DMS 273 treated with DMSO at 0.1 percent for 48 hours (cell line): ENCODE results near the gene PDE6A.
"Not testable (repeated sequence)": the region's sequence is repeated elsewhere in the genome, so short reads cannot be mapped to it uniquely, and the experiment has no call there.

Experiments
- DNase-seq: peaks from one replicate; lab custom pipeline; 2025; lab: John Stamatoyannopoulos, UW

The PDE6A gene

DNA sequence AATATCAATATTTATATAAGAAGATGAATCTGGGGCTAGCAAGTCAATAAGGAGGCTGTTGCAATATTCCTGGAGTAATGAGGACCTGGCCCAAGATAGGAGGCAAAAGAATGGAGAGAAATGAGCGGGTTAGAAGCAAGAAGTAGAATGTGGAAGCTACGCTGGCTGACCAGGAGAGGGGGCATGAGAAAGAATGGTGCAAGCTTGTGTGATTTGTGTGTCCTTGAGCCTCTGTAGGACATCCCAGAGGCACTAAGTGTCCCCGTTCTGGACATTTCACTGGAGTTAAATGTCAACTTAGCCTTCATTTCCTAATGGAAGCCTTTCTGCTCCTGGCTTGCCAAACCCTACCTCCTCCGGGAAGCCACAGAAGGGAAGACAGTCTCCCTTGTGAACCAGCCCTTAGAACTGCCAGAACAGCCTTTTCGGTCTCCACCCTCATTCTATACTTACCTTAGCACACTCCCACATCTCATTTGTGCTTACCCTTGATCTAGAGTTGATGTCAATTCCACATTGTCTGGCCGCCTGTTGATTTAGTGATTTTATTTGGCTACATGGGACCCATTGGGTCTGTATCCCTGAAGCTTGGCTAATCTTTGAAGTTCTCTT is 6.7 kb upstream of the PDE6A start:
- DNase-seq = no peak

DNA sequence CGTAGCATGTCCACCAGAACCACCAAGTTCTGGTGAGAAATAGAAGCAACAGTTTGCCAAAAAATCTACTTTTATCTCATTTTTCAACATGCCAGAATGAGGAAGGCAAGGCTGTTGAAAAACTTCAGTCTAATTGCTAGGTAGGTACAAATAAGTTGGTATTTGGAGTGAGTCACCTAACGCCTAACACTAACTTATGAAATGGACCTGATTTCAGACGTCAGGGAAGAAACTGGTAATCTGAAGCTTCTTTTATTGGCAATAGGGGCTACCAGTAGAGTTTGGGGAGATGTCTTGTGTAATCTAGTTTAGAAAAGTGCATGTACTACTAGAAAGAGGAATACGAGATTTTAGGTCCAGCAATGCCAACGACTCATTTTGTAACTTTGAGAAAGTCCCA is 4.4 kb upstream of the PDE6A start:
- DNase-seq = no peak

DNA sequence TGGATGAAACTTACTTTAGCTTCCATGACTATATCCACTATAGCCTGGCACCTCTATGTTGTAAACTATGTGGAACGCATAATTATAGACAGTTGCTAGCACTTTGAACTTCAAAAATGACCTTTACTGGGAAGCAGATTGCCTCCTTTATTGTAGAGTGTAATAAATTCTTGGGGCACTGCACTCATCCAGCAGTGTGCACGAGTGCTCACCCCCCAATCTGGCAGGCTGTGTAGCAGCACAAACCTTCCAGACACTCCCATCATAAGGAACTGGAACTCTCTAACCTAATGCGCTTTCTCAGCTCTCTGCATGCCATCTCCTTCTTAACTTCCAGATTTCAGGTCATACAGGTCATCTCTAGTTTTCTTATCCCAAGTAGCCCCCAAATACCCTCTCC is 1.5 kb upstream of the PDE6A start:
- no peak for DNase-seq

DNA sequence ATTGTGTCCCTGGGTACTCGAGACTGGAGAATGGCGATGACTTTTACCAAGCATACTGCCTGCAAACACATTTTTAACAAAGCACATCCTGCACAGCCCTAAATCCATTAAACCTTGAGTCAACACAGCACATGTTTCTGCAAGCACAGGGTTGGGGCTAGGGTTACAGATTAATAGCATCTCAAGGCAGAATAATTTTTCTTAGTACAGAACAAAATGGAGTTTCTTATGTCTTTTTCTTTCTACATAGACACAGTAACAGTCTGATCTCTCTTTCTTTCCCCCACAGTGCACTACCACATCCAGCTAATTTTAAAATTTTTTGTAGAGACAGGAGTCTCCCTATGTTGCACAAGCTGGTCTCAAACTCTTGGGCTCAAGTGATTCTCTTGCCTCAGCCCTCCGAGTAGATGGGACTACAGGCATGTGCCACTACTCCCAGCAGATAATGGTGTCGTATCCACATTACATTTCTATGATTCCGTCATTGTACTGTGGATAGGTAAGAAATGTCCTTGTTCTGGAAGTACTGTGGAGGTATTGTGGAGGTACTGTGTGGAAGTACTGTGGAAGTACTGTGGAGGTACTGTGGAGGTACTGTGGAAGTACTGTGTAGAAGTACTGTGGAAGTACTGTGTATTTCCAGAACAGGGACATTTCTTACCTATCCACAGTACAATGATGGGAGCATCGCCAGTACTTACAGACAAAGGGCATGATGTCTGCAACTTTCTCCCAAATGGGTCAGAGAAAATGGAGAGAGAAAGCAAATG is 1.2 kb downstream of the PDE6A start:
- not testable (repeated sequence) for DNase-seq

DNA sequence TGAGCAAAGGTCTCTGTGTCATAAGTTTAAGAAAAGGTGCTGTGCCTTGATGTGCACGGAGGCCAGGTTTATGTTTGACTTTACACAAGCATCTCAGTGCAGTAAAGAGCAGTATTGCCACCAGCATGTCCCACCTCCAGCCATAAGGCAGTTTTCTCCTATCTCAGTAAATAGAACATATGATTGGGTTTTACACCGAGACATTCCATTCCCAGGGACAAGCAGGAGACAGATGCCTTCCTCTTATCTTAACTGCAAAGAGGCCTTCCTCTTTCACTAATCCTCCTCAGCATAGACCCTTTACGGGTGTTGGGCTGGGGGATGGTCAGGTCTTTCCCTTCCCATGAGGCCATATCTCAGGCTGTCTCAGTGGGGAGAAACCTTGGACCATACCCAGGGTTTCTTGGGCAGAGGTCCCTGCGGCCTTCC is 1.8 kb downstream of the PDE6A start:
- DNase-seq = not testable (repeated sequence)

DNA sequence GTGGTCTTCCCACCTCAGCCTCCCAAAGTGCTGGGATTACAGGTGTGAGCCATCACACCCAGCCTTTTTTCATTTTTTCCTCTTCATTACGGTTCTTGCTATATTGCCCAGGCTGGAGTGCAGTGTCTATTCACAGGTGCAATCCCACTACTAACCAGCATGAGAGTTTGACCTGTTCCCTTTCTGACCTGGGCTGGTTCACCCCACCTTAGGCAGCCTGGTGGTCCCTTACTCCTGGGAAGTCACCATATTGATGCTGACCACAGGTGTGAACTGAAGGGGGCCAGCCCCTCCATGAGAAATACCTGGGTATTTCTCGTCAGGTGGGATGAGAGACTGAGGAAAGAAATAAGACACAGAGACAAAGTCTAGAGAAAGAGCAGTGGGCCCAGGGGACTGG is 2.4 kb downstream of the PDE6A start:
- no peak for DNase-seq

DNA sequence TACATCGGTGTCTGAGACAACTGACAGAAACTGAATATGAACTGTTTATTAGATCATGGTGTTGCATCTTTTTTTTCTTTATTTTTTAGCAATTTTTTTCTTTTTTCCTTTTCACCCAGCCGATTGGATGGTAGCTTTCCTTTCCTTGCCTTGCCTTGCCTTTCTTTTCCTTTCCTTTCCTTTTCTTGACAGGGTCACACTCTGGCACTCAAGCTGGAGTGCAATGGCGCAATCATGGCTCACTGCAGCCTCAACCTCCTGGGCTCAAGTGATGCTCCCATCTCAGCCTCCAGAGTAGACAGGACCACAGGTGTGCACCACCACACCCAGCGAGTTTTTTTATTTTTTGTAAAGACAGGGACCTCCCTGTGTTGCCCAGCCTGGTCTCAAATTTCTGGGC is 2.8 kb downstream of the PDE6A start:
- DNase-seq = no peak

DNA sequence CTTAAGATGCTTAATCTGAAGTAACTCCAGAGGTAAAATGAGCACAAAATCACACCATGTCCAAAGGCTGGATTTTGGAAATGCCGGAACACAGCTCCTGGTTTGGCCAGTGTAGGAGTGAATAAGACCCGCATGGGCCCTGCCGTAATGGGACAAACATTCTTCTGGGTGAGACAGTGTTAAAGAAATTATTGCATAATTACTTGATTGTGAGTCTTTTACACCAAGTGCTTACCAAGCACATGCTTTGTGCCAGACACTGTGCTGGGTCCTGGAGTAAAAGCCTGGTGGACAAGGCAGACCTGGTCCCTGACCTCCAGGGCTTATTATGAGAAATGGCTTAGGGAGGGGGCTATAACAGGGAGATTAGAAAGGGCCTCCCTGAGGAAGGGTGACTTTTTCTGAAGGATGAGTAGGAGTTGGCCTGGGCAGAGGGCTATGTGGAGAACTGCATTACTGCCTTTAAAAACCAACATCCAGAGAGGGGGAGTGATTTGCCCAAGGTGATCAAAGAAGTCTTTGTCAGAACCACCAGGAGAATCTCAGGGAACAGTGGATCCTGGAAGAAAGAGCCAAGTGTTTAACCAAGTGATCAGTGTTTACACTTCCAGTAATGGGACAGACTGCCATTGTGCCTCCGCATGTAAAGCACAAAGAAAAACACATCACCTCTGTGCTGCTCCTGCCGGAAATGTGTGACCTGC is 3.5 kb downstream of the PDE6A start:
- DNase-seq = no peak

DNA sequence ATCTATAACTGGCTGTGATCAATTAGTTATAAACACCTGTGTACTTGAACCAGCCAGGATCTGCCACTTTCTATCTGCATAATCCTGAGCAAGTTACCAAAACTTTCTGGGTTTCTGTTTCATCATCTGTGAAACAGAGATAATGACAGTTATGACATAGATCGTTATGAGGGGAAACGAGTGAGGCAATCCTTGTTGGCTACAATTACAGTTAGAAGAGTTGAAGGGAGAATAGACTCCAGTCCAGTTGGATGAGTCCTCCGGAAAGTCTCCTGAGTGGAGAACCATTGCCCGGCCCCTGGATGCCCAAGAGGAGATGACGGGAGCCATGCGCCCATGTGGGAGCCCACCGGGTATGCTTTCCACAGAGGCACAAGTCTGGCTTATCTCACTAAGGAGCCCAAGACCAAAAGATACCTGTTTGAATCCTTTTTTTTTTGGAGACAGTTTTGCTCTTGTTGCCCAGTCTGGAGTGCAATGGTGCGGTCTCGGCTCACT is 4.5 kb downstream of the PDE6A start:
- no peak for DNase-seq

DNA sequence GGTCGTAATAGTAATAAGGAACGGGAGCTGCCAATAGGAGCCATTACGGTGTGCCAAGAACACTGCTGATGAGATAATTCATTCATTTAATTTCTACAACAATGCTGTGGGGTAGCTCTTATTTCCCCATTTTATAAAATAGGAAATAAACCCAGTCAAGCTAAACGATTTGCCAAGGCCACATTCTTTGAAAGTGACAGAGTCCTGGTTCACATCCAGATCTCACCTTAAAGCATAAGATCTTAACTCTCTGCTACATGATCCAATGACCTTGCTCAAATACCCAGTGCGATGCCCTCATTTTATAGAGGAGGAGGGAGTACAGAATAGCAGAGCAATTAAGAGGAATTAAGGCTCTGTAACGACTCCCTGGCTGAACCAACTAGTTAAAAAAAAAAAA is 5.0 kb downstream of the PDE6A start:
- no peak for DNase-seq

DNA sequence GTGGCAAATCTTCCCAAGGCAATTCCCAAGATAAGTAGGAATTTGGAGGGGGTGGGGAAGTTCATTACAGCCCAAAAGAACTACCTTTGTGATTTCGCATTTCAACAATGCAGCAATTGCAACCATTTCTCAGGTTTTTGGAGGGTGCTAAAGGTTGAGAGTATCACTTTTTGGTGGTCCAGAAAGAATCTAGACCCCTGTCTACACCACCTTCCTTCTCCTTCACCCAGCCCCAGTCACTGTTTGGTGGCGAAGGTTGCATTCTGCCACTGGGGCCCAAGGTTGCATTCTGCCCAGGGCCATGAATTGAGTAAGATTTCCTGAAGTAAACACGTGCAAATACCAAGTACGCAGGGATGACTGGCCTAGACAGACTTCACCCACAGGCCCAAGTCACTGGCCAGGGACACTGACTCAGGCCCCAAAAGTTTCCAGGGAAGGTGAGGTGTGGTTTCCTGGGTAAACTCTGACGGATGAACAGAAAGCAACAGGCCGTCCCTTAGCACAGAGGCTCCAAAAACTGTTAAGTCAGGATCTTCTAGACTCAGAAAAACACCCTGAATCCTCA is 5.7 kb downstream of the PDE6A start:
- no peak for DNase-seq

DNA sequence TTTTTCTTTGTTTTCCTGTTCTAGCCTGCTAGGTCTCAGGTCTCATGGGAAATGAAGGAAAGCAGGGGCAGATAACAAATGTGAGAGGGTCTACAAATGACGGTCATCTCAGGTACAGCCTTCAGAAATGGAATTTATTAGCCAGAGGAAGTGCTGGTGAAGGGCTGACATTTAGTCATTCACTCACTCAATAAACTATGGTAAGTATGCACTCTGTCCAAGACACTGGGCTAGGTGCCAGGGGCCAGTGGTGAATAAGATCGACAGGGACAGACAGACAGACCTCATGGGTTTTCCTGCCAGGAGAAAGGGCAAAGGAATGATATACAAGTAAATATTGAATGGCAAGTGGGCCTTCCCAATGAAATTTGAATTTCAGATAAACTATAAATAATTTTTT is 6.3 kb downstream of the PDE6A start:
- DNase-seq = no peak

DNA sequence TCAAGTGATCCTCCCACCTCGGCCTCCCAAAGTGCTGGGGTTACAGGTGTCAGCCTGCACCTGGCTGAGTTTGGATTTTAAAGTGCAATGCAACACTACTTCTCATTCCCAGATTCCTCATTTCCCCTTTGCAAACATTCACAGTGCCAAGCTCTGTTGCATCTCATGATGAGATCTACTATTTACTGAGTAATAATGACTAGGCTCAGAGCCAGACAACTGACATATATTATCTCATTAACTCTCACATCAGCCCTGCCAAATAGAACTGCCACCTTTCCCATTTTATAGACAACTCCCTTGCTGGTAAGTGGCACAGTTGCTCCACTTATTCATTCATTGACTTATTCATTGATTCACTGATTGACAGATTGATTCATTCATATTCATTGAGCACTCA is 7.0 kb downstream of the PDE6A start:
- DNase-seq = no peak

DNA sequence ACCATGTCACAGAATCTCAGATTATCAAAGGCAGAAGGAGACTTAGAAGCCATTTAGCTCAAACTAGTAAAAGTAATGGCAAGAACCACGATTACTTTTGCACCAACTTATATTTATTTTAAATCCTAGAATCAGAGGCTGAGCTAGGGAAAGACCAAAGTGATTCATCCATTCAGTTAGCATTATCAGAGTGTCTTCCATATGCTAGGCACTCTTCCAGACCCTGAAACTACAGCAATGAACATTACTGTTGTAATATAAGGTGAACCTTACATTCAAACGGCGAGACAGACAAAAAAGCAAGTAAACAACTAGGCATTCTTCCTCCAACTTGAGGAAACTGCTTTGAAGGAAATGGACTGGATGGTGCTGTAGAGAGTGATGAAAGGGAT is 7.9 kb downstream of the PDE6A start:
- no peak for DNase-seq

DNA sequence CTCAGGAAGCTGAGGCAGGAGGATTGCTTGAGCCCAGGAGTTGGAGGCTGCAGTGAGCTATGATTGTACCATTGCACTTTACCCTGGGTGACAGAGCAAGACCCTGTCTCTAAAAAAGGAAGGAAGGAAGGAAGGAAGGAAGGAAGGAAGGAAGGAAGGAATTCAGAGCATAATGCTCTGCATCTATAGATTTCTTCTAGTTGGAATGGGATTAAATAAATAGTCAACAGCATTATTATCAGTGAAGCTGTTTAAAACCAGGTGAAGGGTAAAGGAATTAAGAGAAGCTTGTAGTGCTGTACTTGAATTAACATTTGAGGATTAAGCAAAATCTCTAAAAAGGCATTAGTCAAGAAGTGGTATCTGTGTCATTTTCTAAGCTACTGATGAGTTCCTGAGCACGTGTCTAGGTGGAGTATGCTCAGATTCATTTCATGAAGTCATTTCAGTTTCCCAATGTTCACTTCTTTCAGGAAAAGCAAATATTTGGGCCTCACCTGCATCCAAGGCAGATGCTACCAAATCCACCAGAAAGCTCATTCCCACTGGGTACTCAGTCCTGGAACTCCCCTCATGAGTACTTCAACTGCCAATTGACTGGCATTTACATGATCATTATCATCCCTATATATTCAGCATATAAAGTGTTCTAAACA is 8.4 kb downstream of the PDE6A start:
- no peak for DNase-seq

DNA sequence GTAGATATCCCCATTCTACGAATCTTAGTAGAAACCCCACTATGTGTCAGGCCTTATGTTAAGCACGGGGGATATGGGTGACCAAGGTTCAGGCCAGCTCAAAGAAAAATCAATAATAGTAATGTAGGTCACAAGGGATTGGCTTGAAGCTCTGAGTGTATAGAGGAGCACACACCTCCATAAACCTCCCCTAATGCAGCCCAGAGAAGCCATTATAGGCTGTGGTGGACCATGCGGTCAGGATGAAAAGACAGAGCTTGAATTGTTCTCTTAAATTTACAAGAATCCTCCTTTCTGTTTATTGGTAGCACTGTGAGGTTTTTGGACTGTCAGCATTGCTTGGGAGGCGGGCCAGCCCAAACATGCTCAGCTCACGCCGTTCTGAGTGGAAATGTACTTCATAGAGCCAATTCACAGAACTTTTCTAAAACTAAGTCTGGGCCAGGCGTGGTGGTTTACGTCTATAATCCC is 9.1 kb downstream of the PDE6A start:
- no peak for DNase-seq

DNA sequence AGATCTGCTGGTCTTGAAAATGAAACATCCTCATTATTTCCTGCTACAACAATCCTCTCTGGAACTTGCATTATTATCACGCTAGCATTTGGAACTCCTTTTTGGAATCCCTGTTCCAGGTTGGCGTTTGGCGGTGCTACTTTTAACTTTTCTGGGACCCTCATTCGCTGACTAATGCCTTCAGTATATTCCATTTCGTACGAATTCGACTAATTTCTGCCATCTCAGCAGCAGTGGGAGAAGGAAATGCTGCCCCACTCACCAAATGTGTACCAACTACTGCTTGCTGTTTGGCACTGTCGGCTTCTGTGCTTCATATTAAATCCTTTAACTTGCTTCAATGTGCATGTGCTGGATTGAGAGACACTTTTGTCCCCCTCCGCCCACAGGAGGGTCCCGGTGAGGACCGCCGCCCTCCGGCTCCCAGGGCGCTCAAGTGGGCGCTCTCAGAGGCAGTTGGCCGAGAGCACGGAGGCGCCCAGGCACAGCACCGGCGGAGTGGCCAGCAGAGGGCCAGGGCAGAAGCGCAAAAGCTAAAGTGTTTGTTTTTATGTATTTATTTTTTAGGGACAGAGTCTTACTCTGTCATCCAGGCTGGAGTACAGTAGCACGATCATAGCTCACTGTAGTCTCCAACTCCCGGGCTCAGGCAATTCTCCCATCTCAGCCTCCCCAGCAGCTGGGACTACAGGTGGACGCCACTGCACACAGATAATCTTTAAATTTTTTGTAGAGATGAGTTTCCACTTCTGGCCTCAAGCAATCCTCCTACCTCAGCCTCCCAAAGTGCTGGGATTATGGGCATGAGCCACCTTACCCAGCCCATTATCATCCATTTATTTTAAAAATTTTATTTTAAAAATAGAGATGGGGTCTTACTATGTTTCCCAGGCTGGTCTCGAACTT is 11.9 kb downstream of the PDE6A start:
- DNase-seq = no peak

DNA sequence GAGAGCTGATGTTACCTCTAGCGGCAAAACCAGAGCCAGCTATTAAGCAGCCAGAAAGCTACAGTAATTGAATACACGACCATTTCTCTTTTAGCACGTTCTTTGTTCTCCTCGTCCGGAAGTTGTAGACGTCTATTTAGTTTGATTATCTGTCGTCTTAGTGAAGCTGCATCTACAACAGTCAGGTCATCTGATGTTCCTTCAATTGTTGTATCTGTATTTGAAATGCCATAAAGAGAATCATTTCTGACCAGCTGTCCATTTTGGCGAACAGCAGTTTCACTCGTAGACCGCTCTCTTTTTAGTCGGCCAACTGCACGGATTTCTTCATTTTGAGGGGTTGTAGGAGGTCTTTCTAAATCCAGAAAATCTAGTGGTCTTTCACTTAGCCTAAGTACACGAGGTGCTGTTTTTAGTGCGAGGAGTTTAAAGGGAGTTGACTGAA is 12.6 kb downstream of the PDE6A start:
- no peak for DNase-seq

DNA sequence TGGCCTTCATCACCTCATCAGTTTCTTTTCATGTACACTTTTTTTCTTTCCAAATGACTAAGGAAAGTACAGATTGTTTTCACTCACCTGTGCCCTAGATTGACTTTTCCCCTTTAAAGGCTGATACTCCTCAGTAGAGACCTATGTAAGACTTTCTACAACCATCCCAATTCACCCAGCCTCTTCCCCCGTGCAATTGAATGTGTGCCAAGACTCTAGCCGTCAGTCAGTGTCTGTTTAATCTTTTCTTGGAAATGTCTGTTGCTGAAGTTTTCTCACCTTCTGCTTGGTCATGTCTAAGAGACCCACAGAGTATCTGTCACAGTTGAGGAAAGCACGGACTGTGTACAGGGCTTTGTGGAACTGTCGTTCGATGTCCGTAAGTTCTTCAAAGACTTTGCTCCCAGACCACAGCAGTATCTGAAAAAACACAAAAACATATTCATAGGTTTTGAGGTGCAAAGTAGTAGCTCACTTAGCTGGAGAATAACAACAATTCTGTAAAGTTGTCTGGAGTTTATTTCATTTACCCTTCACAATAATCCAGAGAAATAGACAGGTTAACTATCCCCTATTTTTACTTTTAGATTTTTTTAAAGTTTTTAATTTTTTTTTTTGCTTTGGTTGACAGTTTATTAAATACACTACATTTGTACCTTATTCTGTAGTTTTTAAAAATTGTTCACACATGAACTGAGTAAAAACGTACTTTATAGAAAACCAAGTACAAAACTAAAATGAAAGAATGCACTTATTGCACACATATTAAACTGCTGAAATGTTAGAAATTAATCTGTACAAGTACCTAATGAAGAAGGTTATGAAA is 13.6 kb downstream of the PDE6A start:
- no peak for DNase-seq
